Measurements from ENCODE around the gene EPAS1. TPM values are rescaled to one million over a fixed set of nuclear protein-coding genes. Genes with fewer than 3 reads are reported as not detected.

The EPAS1 gene
- total and polyA plus RNA-seq, 2 donors: 42.8 to 163 TPM

DNA sequence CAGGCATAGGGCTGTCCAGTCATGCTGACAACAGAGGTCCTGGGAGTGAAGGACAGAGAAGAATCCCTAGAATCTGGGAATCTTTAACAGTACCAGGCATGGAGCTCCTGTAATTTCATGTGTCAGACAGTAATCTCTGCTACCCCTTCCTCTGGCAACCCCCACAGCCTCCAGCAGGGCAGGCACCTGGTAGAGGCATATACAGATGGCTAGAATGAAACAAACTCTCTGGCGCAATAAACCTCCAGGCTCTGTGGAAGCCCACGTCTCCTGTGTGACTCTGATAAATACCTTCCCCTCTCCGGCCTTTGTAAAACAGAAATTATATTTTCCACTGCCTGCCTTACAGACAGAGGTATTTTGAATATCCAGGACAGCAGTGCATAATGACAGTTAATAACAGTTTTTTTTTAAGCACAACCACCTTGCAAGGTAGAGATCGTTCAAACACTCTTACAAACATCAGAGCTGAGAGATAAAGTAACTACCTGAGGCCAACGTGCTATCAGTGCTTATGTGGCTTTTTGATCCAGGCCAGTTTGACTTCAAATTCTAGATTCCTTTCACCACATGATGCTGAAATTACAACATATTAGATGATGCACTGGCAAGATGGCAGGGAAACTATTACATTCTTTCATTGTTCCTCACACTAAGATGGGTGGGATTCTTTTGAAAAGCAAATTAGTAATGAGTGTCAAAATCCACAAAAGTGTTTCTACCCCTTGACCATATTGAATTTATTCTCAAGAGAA is 134.5 kb downstream of the EPAS1 start:
- Histone ChIP-seq H3K27ac (ENCODE audit: low read depth) (no peak overlapping the region), H3K4me3 (ENCODE audit: low read depth, low read length) (no peak overlapping the region), H3K36me3 (ENCODE audit: insufficient read depth) (no peaks in the 10 kb centered on the region), H3K4me1 (ENCODE audit: insufficient read depth) (no peaks in the 10 kb centered on the region)
- 81% methylated on average over 5 of the region's 5 CpGs for WGBS
- no peak for DNase-seq (ENCODE audit: extremely low spot score)

DNA sequence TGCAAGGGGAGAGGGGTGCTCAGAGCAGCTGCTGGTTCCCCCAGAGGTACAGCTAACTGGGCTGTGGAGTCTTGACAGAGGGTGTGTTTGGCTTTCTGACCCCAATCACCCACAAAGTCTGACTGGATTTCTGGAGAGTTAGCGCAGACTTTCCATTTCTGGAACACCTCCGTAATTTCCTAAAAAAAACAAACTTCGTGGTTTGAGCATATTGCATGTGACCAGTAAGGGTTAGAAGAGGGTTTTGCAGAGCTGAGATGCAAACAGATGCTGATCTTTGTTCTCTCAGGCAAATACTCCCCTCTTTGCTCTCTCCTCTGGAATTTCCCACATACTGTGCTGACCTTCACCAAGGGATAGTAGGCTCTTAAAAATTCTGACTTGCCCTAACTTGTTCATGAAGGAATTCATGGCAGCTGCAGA is 137.7 kb downstream of the EPAS1 start:
- WGBS: 64% methylated on average over 3 of the region's 3 CpGs
- DNase-seq (ENCODE audit: extremely low spot score): peak; percentile 10
- H3K4me3 ChIP-seq (ENCODE audit: low read depth, low read length): no peak overlapping the region
- H3K36me3 ChIP-seq (ENCODE audit: insufficient read depth): no peaks in the 10 kb centered on the region
- no peak overlapping the region for H3K27ac ChIP-seq (ENCODE audit: low read depth)
- no peaks in the 10 kb centered on the region for H3K4me1 ChIP-seq (ENCODE audit: insufficient read depth)

DNA sequence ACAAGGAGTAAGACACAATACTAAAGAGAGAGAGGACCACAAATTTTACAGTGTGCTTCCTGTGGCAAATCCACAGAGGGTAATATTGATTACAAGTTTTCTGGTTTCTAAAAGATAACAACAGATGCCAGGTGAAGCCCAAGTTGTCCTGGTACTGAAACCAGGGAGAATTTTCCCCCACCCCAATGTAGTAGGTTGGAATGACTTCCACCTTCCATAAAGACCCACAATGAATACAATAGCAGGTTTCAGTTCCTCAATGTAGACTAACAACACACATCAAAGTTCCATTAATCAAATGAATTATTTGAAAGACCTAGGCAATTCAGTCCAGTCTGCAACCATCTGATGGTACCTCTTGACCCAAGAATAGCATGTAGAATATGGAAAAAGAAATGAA is 138.1 kb downstream of the EPAS1 start:
- Histone ChIP-seq H3K27ac (ENCODE audit: low read depth) (no peak overlapping the region), H3K4me3 (ENCODE audit: low read depth, low read length) (no peak overlapping the region), H3K36me3 (ENCODE audit: insufficient read depth) (no peaks in the 10 kb centered on the region), H3K4me1 (ENCODE audit: insufficient read depth) (no peaks in the 10 kb centered on the region)
- DNase-seq (ENCODE audit: extremely low spot score): no peak

DNA sequence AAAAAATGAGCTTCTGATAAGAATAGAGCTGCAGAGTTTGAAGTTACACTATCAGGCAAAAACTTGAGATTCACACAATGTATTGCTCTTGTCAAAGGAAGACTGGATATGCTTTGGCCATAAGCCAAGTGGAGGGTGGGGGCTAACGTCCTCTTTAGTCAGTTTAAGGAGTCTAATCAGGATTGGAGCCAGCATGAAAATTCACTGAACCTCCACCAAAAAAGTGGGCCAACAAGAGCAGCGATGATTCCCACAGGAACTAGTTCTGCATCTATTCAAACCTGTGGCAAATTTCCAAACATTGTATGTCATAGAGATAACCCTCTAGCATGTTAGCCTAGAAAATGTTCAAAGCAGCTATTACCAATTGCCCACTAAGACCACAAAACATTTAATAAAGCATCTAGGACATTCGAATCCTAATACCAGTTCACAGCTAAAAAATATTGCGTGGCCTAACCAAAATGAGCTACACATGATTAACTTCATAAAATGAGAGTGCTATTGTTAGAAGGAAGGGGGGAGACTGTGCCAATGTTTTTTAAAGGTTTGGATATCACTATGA is 138.7 kb downstream of the EPAS1 start:
- Histone ChIP-seq H3K36me3 (ENCODE audit: insufficient read depth) (no peaks in the 10 kb centered on the region), H3K4me3 (ENCODE audit: low read depth, low read length) (no peak overlapping the region), H3K4me1 (ENCODE audit: insufficient read depth) (no peaks in the 10 kb centered on the region), H3K27ac (ENCODE audit: low read depth) (no peak overlapping the region)
- 43% methylated on average over 4 of the region's 4 CpGs for WGBS
- DNase-seq (ENCODE audit: extremely low spot score): peak; percentile 47

Small RNA genes lying within 50 kb of the gene (small RNA-seq; reads per million reads assigned to genes)
- gene RF00017: not detected

Other genes starting within 250 kb of the EPAS1 start
- gene TMEM247, start 182.2 kb downstream of the EPAS1 start, total RNA-seq: not detected
- not detected for gene TMEM247, start 182.2 kb downstream of the EPAS1 start, polyA plus RNA-seq
- 109 TPM for gene RHOQ, start 245.1 kb downstream of the EPAS1 start, total RNA-seq
- gene RHOQ, start 245.1 kb downstream of the EPAS1 start, polyA plus RNA-seq: 84.5 TPM
- gene ATP6V1E2, start 245.2 kb downstream of the EPAS1 start, total RNA-seq: 7.6 TPM
- 6.3 TPM for gene ATP6V1E2, start 245.2 kb downstream of the EPAS1 start, polyA plus RNA-seq

Data from urinary bladder (tissue), 4 donors.